DOHH2 (cell line): ENCODE data around the gene SCN2B.

ENCODE experiments used
- EZH2phosphoT487 ChIP-seq: fragments of 200-600 bp; sonication (generic); IDR thresholded peaks from 2 replicates; pipeline ENCODE4 v1.6.1; 2017; ENCODE audit warnings: borderline replicate concordance, mild to moderate bottlenecking, antibody characterized with exemption, low read length, moderate library complexity, mixed read lengths
- TF ChIP-seq, protein P1 (sequence below): fragments of 200-600 bp; sonication (generic); IDR thresholded peaks from one replicate; pipeline ENCODE4 v1.5.1; 2014; ENCODE audit warnings: antibody characterized with exemption, mild to moderate bottlenecking, low read depth, low read length; ENCODE audit not compliant: poor library complexity, severe bottlenecking

GRCh38 chr11:118138839-118139420 is 37.5 kb downstream of the SCN2B start:
- TF ChIP-seq, protein P1, sequence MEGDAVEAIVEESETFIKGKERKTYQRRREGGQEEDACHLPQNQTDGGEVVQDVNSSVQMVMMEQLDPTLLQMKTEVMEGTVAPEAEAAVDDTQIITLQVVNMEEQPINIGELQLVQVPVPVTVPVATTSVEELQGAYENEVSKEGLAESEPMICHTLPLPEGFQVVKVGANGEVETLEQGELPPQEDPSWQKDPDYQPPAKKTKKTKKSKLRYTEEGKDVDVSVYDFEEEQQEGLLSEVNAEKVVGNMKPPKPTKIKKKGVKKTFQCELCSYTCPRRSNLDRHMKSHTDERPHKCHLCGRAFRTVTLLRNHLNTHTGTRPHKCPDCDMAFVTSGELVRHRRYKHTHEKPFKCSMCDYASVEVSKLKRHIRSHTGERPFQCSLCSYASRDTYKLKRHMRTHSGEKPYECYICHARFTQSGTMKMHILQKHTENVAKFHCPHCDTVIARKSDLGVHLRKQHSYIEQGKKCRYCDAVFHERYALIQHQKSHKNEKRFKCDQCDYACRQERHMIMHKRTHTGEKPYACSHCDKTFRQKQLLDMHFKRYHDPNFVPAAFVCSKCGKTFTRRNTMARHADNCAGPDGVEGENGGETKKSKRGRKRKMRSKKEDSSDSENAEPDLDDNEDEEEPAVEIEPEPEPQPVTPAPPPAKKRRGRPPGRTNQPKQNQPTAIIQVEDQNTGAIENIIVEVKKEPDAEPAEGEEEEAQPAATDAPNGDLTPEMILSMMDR = no peak
- TF ChIP-seq EZH2phosphoT487 = no peak
